GM10266 (cell line): ENCODE measurements around the gene FOXE3.

Experiments used
- DNase-seq: peaks from one replicate; pipeline ENCODE4 v3.0.0; 2012; ENCODE audit errors: extremely low spot score
- CTCF ChIP-seq: IDR thresholded peaks from 2 replicates; pipeline ENCODE4 v1.5.1; 2012; ENCODE audit warnings: mild to moderate bottlenecking, low read depth; ENCODE audit not compliant: control insufficient read depth, insufficient read depth; ENCODE audit errors: missing control alignments

Gene FOXE3

GRCh38 chr1:47415728-47416318 is at the start of gene FOXE3:
TSS of gene FOXE3 (plus strand) at chr1:47416285. CDS start at chr1:47416316, 31 bp downstream.
- no peak for DNase-seq
- TF ChIP-seq CTCF, result no peak

- TF ChIP-seq CTCF, result no peak
- DNase-seq, result no peak
These were observed 48.4 kb upstream of the FOXE3 start for GRCh38 chr1:47367651-47368050.

- TF ChIP-seq CTCF, result no peak
- no peak for DNase-seq
These were observed 45.0 kb upstream of the FOXE3 start for GRCh38 chr1:47371016-47371517.

GRCh38 chr1:47374501-47374900 is 41.6 kb upstream of the FOXE3 start:
- no peak for TF ChIP-seq CTCF
- DNase-seq, result no peak

- no peak for TF ChIP-seq CTCF
- DNase-seq, result no peak
These were observed 37.9 kb upstream of the FOXE3 start for GRCh38 chr1:47378147-47378546.

GRCh38 chr1:47380699-47381098 is 35.4 kb upstream of the FOXE3 start:
- no peak for DNase-seq
- no peak for TF ChIP-seq CTCF

GRCh38 chr1:47382399-47382983 is 33.6 kb upstream of the FOXE3 start:
- DNase-seq, result no peak
- no peak for TF ChIP-seq CTCF
